HCT116 (cell line): ENCODE results near the gene GRM4. TPM values are rescaled to one million over a fixed set of nuclear protein-coding genes. Genes with fewer than 3 reads are reported as not detected.

Experiments used
- ATAC-seq: fragments of 200-7000 bp; cut with Tn5 transposase; 2 replicates; pipeline ENCODE4 v1.9.1; 2020; ENCODE audit warnings: mild to moderate bottlenecking, moderate library complexity
- BruUV-seq: library from RNA; stranded (reverse); fragments of 400-500 nt; replicated peaks from 2 replicates; lab custom pipeline; 2021; lab: Mats Ljungman, UMichigan
- CTCF ChIA-PET: fragments of 300-600 bp; sonication (Branson Sonifier 250); formaldehyde crosslinking; loops from one replicate; lab custom pipeline; 2021; ENCODE audit warnings: antibody characterized with exemption; lab: Charles Lee
- POLR2A ChIA-PET: fragments of 300-600, 350-600 bp; sonication (Branson Sonifier 250); formaldehyde crosslinking; loops from one replicate; lab custom pipeline; 2021; ENCODE audit warnings: antibody characterized with exemption; lab: Charles Lee
- RAD21 ChIA-PET, 2 experiments: fragments of 300-600 bp; sonication (Branson Sonifier 250); formaldehyde crosslinking; loops; one replicate each; lab custom pipeline; 2023; ENCODE audit warnings: low total read pairs in 2 of 2; ENCODE audit not compliant: uncharacterized antibody in 2 of 2, unreplicated experiment in 2 of 2, low non-redundant PET in 1 of 2; lab: Charles Lee
- DNase-seq: peaks from one replicate; pipeline ENCODE4 v3.0.0-alpha.2; 2010; ENCODE audit warnings: low read depth, low spot score
- H2AFZ ChIP-seq: fragments of 200-600 bp; shearing (Covaris generic), sonication (generic); 2 replicates; pipeline ENCODE4 v1.6.1; 2017; ENCODE audit warnings: low read depth, mixed run types, mixed read lengths, antibody characterized with exemption, low read length; ENCODE audit not compliant: poor library complexity, severe bottlenecking
- H3K27ac ChIP-seq: 2 replicates; pipeline ENCODE4 v1.5.1; 2012; ENCODE audit warnings: low read depth, low read length
- H3K27me3 ChIP-seq: fragments of 200-600 bp; sonication (generic); 2 replicates; pipeline ENCODE4 v1.6.1; 2016; ENCODE audit warnings: mixed run types, low read length, mixed read lengths; ENCODE audit not compliant: insufficient read depth
- H3K36me3 ChIP-seq, 2 experiments: fragments of 200-500 bp in 1 of 2; fragments of 200-600 bp in 1 of 2; sonication (Bioruptor generic) in 1 of 2; sonication (generic) in 1 of 2; 2 replicates each; pipeline versions ENCODE4 v1.5.1 to v1.6.1; 2014 to 2016; ENCODE audit warnings: low read length in 2 of 2, inconsistent platforms in 1 of 2, mixed read lengths in 1 of 2, mixed run types in 1 of 2; ENCODE audit not compliant: insufficient read depth in 2 of 2, control insufficient read depth in 1 of 2
- H3K4me1 ChIP-seq, 2 experiments: fragments of 200-600 bp in 1 of 2; sonication (generic) in 1 of 2; 2 replicates each; pipeline versions ENCODE4 v1.5.1 to v1.6.1; 2012 to 2017; ENCODE audit warnings: low read length in 2 of 2, inconsistent platforms in 1 of 2, mild to moderate bottlenecking in 1 of 2, mixed read lengths in 1 of 2, mixed run types in 1 of 2, moderate library complexity in 1 of 2; ENCODE audit not compliant: insufficient read depth in 2 of 2, control insufficient read depth in 1 of 2
- H3K4me2 ChIP-seq: fragments of 200-600 bp; sonication (generic); 2 replicates; pipeline ENCODE4 v1.6.1; 2017; ENCODE audit warnings: mixed run types, low read length, mixed read lengths
- H3K4me3 ChIP-seq, 2 experiments: fragments of 200-600 bp in 1 of 2; sonication (generic) in 1 of 2; replicated peaks in 1 of 2; 2 replicates each; pipeline ENCODE4 v1.5.1; 2011 to 2016; ENCODE audit warnings: low read length in 2 of 2, control low read depth in 1 of 2, low read depth in 1 of 2, mild to moderate bottlenecking in 1 of 2, mixed read lengths in 1 of 2, mixed run types in 1 of 2
- H3K79me2 ChIP-seq: fragments of 200-600 bp; sonication (generic); 2 replicates; pipeline ENCODE4 v1.6.1; 2017; ENCODE audit warnings: mild to moderate bottlenecking, mixed run types, low read length, moderate library complexity, mixed read lengths; ENCODE audit not compliant: insufficient read depth
- H3K9ac ChIP-seq: fragments of 200-600 bp; sonication (generic); 2 replicates; pipeline ENCODE4 v1.6.1; 2016; ENCODE audit warnings: low read length, mixed read lengths
- H3K9me2 ChIP-seq: fragments of 200-600 bp; sonication (generic), shearing (Covaris generic); 2 replicates; pipeline ENCODE4 v1.6.1; 2017; ENCODE audit warnings: mixed run types, mild to moderate bottlenecking, moderate library complexity; ENCODE audit not compliant: insufficient read depth
- H3K9me3 ChIP-seq, 2 experiments: fragments of 200-500 bp in 1 of 2; fragments of 200-600 bp in 1 of 2; sonication (Bioruptor generic) in 1 of 2; sonication (generic) in 1 of 2; 2 replicates each; pipeline ENCODE4 v1.6.1; 2014 to 2017; ENCODE audit warnings: low read length in 2 of 2, mixed read lengths in 2 of 2, inconsistent platforms in 1 of 2, low read depth in 1 of 2, mild to moderate bottlenecking in 1 of 2, mixed run types in 1 of 2, moderate library complexity in 1 of 2; ENCODE audit not compliant: control insufficient read depth in 1 of 2, insufficient read depth in 1 of 2
- H4K20me1 ChIP-seq: fragments of 200-600 bp; sonication (generic), shearing (Covaris generic); 2 replicates; pipeline ENCODE4 v1.6.1; 2017; ENCODE audit warnings: mixed run types, mild to moderate bottlenecking, moderate library complexity; ENCODE audit not compliant: insufficient read depth
- ATF3 ChIP-seq: IDR thresholded peaks from 2 replicates; pipeline ENCODE4 v1.6.1; 2012
- EGR1 ChIP-seq: IDR thresholded peaks from 2 replicates; pipeline ENCODE4 v1.6.1; 2012; ENCODE audit warnings: low read depth
- EZH2 ChIP-seq: fragments of 200-600 bp; sonication (generic); IDR thresholded peaks from 2 replicates; pipeline ENCODE4 v1.6.1; 2017; ENCODE audit warnings: antibody characterized with exemption, mixed run types
- EZH2phosphoT487 ChIP-seq: fragments of 200-600 bp; IDR thresholded peaks from 2 replicates; pipeline ENCODE4 v1.6.1; 2018; ENCODE audit warnings: antibody characterized with exemption, borderline replicate concordance
- FOSL1 ChIP-seq: IDR thresholded peaks from 2 replicates; pipeline ENCODE4 v1.6.1; 2012; ENCODE audit warnings: low read depth
- JUND ChIP-seq: IDR thresholded peaks from 2 replicates; pipeline ENCODE4 v1.6.1; 2012
- POLR2A ChIP-seq: IDR thresholded peaks from 2 replicates; pipeline ENCODE4 v1.7.0; 2011; ENCODE audit warnings: borderline replicate concordance; ENCODE audit not compliant: insufficient read depth, insufficient read length; ENCODE audit errors: extremely low read depth
- SRF ChIP-seq: IDR thresholded peaks from 2 replicates; pipeline ENCODE4 v1.6.1; 2012; ENCODE audit warnings: low read depth
- ZNF274 ChIP-seq: fragments of 200-500 bp; sonication (Bioruptor generic); IDR thresholded peaks from 2 replicates; pipeline ENCODE4 v1.6.1; 2014; ENCODE audit warnings: mild to moderate bottlenecking, low read depth, low read length, inconsistent platforms
- intact Hi-C: fragments of 100-400 bp; cut with micrococcal nuclease; formaldehyde crosslinking; loops from 2 replicates; pipeline ENCODE4 v1.10.0; 2022
- total RNA-seq: library from RNA; stranded (reverse); gene quantifications from one replicate; pipeline ENCODE4 v1.2.1, GENCODE V29; 2021; ENCODE audit not compliant: unreplicated experiment
- TF ChIP-seq, protein P1 (sequence below), 3 experiments: fragments of 200-600 bp in 1 of 3; sonication (generic) in 1 of 3; IDR thresholded peaks in 2 of 3; conservative IDR thresholded peaks in 1 of 3; 2 replicates each; pipeline ENCODE4 v1.5.1; 2012 to 2017; ENCODE audit warnings: low read depth in 2 of 3, low read length in 2 of 3, antibody characterized with exemption in 1 of 3, borderline replicate concordance in 1 of 3, control low read depth in 1 of 3, mild to moderate bottlenecking in 1 of 3, mixed read lengths in 1 of 3, mixed run types in 1 of 3, moderate library complexity in 1 of 3; ENCODE audit not compliant: insufficient read depth in 1 of 3
- TF ChIP-seq, protein P2 (sequence below): IDR thresholded peaks from 2 replicates; pipeline ENCODE4 v1.6.1; 2012
- TF ChIP-seq, protein P3 (sequence below): IDR thresholded peaks from 2 replicates; pipeline ENCODE4 v1.6.1; 2012; ENCODE audit warnings: low read depth

Gene GRM4
- total RNA-seq, 1 experiment from 2014 or later = 2.6 TPM

- ATAC-seq = no peak
- no TSS peak for BruUV-seq
These were observed 152.8 kb downstream of the GRM4 start for GRCh38 chr6:33993091-33993490.

More at GRCh38 chr6:33993091-33993490, 152.8 kb downstream of the GRM4 start:
- Histone ChIP-seq H3K4me2 (no peak overlapping the region), H3K9me3 (no peaks in the 10 kb centered on the region), H3K27ac (no peak overlapping the region), H3K9ac (no peak overlapping the region), H3K4me3 (no peak overlapping the region), H3K4me1 (0 out of 4 replicates have a peak, but pooled peaks cover 0 to under 1% of the 10 kb centered on the region in 2 experiments), H3K9me2 (no peaks in the 10 kb centered on the region)
- ChIA-PET CTCF (no interaction called here), POLR2A (no interaction called here), RAD21 (no interaction called here)
- intact Hi-C loops = no loop called here
- TF ChIP-seq, protein P1, sequence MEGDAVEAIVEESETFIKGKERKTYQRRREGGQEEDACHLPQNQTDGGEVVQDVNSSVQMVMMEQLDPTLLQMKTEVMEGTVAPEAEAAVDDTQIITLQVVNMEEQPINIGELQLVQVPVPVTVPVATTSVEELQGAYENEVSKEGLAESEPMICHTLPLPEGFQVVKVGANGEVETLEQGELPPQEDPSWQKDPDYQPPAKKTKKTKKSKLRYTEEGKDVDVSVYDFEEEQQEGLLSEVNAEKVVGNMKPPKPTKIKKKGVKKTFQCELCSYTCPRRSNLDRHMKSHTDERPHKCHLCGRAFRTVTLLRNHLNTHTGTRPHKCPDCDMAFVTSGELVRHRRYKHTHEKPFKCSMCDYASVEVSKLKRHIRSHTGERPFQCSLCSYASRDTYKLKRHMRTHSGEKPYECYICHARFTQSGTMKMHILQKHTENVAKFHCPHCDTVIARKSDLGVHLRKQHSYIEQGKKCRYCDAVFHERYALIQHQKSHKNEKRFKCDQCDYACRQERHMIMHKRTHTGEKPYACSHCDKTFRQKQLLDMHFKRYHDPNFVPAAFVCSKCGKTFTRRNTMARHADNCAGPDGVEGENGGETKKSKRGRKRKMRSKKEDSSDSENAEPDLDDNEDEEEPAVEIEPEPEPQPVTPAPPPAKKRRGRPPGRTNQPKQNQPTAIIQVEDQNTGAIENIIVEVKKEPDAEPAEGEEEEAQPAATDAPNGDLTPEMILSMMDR (IDR thresholded peaks at IDR 0.05 in 2 of 3, conservative IDR thresholded peaks at IDR 0.05 in 1 of 3; ENCODE audit: borderline replicate concordance in 1 of 3, insufficient read depth in 1 of 3, low read depth in 2 of 3, low read length in 2 of 3) = no peak
- TF ChIP-seq, protein P2, sequence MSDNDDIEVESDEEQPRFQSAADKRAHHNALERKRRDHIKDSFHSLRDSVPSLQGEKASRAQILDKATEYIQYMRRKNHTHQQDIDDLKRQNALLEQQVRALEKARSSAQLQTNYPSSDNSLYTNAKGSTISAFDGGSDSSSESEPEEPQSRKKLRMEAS = no peak
- TF ChIP-seq ATF3 = no peak
- no peak for TF ChIP-seq JUND
- TF ChIP-seq FOSL1 = no peak
- no peak for TF ChIP-seq POLR2A
- no peak for TF ChIP-seq EGR1
- no peak for TF ChIP-seq EZH2phosphoT487
- TF ChIP-seq, protein P3, sequence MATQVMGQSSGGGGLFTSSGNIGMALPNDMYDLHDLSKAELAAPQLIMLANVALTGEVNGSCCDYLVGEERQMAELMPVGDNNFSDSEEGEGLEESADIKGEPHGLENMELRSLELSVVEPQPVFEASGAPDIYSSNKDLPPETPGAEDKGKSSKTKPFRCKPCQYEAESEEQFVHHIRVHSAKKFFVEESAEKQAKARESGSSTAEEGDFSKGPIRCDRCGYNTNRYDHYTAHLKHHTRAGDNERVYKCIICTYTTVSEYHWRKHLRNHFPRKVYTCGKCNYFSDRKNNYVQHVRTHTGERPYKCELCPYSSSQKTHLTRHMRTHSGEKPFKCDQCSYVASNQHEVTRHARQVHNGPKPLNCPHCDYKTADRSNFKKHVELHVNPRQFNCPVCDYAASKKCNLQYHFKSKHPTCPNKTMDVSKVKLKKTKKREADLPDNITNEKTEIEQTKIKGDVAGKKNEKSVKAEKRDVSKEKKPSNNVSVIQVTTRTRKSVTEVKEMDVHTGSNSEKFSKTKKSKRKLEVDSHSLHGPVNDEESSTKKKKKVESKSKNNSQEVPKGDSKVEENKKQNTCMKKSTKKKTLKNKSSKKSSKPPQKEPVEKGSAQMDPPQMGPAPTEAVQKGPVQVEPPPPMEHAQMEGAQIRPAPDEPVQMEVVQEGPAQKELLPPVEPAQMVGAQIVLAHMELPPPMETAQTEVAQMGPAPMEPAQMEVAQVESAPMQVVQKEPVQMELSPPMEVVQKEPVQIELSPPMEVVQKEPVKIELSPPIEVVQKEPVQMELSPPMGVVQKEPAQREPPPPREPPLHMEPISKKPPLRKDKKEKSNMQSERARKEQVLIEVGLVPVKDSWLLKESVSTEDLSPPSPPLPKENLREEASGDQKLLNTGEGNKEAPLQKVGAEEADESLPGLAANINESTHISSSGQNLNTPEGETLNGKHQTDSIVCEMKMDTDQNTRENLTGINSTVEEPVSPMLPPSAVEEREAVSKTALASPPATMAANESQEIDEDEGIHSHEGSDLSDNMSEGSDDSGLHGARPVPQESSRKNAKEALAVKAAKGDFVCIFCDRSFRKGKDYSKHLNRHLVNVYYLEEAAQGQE = no peak
- TF ChIP-seq SRF = no peak
- TF ChIP-seq ZNF274 = no peak
- TF ChIP-seq EZH2 = no peak
- TF ChIP-seq, all 23 proteins: peak for 0
- DNase-seq = no peak
- Histone ChIP-seq H3K36me3 (no peaks in the 10 kb centered on the region), H2AFZ (no peak overlapping the region), H3K79me2 (no peaks in the 10 kb centered on the region), H3K27me3 (no peaks in the 10 kb centered on the region), H4K20me1 (no peaks in the 10 kb centered on the region)
